NCI-H226 (cell line): Measurements from ENCODE around the gene EFCC1.
A peak's percentile ranks its signal among the peaks of the same experiment; 100 is the strongest.

Source experiments
- DNase-seq: peaks from one replicate; pipeline ENCODE4 v3.0.0-alpha.2; 2015

Gene EFCC1

GRCh38 chr3:129001101-129001805 lies at the start of gene EFCC1:
Gene EFCC1 (plus strand): TSS chr3:129001304. CDS start chr3:129001629, 325 bp downstream.
- DNase-seq: peak; percentile 44

GRCh38 chr3:128956440-128956839 lies 44.7 kb upstream of the EFCC1 start:
- no peak for DNase-seq

GRCh38 chr3:128965280-128965679 lies 35.8 kb upstream of the EFCC1 start:
- DNase-seq: no peak

- DNase-seq: no peak
Observed at GRCh38 chr3:128965818-128966217, 35.3 kb upstream of the EFCC1 start.

- no peak for DNase-seq
Observed at GRCh38 chr3:128967748-128968355, 33.3 kb upstream of the EFCC1 start.

GRCh38 chr3:128969993-128970739 lies 30.9 kb upstream of the EFCC1 start:
- DNase-seq: no peak

- no peak for DNase-seq
Observed at GRCh38 chr3:128970740-128971047, 30.4 kb upstream of the EFCC1 start.

GRCh38 chr3:128971421-128972100 lies 29.5 kb upstream of the EFCC1 start:
- no peak for DNase-seq

GRCh38 chr3:128973988-128974564 lies 27.0 kb upstream of the EFCC1 start:
- DNase-seq: no peak

- no peak for DNase-seq
Observed at GRCh38 chr3:128975276-128975675, 25.8 kb upstream of the EFCC1 start.

- no peak for DNase-seq
Observed at GRCh38 chr3:128983293-128984069, 17.6 kb upstream of the EFCC1 start.

- DNase-seq: no peak
Observed at GRCh38 chr3:128984596-128984995, 16.5 kb upstream of the EFCC1 start.

GRCh38 chr3:128987302-128988100 lies 13.6 kb upstream of the EFCC1 start:
- no peak for DNase-seq

- DNase-seq: no peak
Observed at GRCh38 chr3:128988286-128988685, 12.8 kb upstream of the EFCC1 start.

GRCh38 chr3:128991355-128991895 lies 9.7 kb upstream of the EFCC1 start:
- DNase-seq: no peak

- DNase-seq: no peak
Observed at GRCh38 chr3:128992926-128993460, 8.1 kb upstream of the EFCC1 start.

GRCh38 chr3:128993461-128994172 lies 7.5 kb upstream of the EFCC1 start, which contains the start of gene CFAP92:
Gene CFAP92 (minus strand): TSS chr3:128994076. CDS start chr3:128993304, 772 bp downstream.
- DNase-seq: peak; percentile 74

- DNase-seq: no peak
Observed at GRCh38 chr3:128994173-128994512, 7.0 kb upstream of the EFCC1 start.

GRCh38 chr3:128994581-128995546 lies 6.2 kb upstream of the EFCC1 start:
- DNase-seq: no peak
